Mucosa of gallbladder (tissue), 1 donor: Measurements from ENCODE around the gene A1CF. TPM values are rescaled to one million over a fixed set of nuclear protein-coding genes. Genes with fewer than 3 reads are reported as not detected.
A peak's percentile ranks its signal among the peaks of the same experiment; 100 is the strongest.

Source experiments
- DNase-seq: peaks from one replicate; pipeline ENCODE4 v3.0.0-alpha.2; 2020; ENCODE audit warnings: low spot score
- total RNA-seq: library from RNA; stranded (reverse); gene quantifications from one replicate; pipeline ENCODE4 v1.2.1, GENCODE V29; 2021
- donor health status: DM: no; HTN: no; CAD: no.

A1CF gene
- total RNA-seq, 1 donor from 2014 or later, result 34.2 TPM

DNA sequence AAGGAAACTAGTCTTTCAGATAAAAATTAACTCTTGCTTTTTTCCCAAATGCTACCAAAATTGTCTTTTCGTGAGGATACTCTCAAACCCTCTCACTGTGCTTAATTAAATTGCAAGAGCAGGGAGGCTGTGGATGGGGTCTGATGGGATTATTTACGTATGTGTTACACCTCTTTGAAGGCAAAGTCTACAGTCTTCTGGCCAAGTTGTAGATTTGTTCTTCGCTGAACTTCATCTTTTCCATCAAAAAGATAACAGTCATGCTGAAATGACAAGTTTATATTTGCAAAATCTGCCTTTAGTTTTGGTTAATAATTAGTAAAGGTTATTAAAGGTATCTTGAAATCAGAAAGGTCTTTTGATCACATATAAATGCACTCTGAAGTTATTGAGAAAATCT lies 22.7 kb downstream of the A1CF start:
- DNase-seq, result no peak

DNA sequence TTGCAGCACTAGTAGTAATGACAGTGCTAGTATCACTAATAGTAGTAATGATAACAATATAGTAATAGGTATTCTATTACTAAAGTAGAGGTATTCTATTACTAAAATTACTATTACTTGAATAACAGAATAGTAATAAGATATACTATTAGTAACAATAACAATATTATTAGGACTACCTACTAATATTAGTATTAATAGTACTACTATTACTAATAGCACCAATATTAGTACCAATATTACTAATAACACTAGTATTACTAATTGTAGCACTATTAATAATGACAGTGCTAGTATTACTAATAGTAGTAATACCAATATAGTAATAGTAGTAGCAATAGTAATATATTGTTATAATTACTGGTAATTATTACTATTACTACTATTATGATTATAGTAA lies 24.1 kb downstream of the A1CF start:
- no peak for DNase-seq

DNA sequence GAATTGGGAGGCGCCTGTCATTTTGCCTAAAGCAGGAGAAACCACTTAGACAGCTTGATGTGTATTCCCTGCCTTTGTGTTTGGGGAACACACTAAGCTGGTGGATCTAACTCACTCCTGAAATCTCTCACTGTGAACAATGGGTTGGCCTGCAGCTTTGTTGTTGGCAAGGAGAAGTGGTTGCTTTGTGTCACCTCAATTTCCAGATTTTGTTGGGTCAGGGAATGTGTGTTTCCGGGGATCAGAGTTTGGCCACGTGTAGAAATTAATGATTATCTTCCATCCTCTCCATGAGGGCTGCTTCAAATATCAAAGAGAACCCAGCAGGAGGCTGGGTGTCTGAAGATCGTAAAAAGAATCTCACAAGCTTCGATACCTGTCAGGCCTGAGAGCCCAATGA lies 27.8 kb downstream of the A1CF start:
- no peak for DNase-seq

DNA sequence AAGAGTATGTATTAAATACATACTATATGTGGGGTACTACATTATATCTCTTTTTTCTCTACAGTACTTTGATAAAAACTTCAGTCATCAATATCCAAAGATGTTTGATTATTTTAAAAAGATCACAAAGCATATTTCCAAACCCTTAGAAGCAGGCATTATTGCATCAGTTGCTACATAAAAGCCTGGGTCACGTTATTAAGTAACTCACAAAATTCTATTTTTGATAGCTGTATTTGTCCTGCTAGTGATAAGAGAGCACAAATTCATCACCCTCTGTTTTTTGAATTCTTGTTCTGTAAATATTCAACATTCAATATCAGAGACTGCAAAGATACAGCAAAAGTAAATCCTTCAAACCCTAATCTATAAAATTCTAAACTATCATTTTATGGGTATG lies 30.0 kb downstream of the A1CF start:
- no peak for DNase-seq

DNA sequence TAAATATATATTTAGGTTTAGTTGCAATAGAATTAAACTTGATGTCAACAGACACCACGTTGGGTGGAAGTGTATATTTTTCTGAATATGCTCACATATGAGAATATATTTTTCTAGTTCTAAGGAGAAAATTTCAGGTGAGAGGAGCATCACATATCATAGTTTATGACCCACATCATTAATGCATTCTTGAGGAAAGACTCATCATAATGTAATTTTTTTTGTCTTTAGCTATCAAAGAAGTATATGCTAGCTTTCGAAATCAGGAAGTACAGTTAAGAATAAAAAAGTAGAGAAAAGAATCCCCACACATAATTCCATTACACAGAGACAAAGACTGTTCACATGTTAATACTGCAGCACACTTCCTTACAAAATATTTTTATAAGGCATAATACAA lies 30.4 kb downstream of the A1CF start:
- DNase-seq, result no peak

DNA sequence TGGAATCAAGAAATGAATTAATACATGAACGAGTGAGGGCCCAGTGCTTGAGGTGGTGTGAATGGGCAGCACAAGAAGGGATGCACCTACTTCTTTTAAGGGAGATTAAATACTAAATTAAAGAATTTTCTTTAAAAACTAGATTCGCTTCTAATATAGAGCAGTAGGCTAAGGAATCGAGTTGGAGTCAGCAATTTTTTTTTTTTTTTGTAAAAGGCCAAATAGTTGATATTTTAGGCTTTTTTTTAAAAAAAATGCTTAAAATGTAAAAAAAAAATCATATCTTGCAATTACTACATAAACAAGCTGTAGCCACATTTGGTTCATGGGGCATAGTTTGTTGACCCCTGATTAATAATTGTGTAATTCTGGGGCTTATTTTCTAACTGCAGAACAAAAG lies 31.9 kb downstream of the A1CF start:
- no peak for DNase-seq

DNA sequence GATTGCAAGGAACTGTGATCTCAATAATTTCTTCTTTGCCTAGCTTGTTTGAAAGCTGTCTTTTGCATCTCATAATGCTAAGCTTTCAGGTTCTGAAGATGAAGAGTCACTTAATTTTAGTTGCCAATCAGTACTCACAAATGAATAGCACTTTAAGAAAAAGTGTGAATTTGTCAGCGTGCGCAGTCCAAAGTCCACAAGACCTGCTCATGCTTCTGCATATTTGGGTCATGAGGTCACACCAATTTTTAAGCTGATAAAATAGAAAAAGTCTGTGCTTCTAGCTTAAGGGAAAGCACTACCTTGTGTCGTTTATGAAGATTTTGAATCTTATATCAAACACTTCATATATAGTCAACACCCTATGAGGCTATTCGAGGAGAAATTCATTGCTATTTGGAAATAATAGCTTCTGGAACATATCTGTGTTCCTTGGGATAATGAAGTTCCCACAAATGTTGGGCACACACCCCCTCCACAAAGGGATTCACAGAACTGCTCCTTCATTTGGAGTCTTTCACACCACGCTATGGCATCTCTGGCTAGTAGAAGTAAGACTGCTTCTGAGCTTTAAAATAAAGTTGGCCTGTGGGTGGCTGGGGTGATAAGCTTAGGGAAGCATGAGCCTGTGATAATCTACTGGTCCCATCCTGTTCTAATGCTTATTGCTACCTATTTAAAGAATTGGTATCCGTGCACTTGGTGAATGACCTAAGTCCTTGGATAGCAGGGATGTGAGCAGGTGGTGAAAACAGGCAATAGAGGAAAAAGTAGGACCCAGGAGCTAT lies 33.3 kb downstream of the A1CF start:
- DNase-seq, result no peak

DNA sequence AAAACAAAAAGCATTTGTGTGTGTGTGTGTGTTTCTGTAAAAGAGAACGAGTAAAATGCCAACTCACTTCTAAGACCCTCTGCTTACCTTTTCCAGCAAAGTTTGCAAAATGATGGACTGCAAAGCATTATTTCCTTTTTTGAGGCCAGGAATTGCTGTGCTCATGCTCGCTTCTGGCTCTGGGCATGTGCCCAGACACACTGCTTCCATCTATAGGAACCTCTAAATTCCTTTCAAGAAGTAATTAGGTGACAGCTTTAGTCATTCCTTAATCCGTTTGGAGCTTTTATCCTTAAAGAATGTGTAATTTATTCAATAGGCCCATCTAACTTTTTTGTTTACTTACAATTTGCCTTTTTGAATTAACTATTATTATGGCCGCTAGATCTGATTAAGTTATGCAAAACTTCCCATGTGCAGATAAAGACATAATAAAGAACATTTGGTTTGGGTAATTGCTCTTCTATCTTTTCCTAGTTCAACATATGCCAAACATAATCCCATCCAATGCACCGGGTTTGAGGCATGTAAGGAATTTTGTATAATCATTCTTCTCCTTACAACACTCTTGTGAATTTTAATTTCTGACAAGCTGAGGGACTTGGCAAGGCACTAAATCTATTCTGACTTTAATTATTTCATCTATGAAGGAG lies 34.7 kb downstream of the A1CF start:
- no peak for DNase-seq

DNA sequence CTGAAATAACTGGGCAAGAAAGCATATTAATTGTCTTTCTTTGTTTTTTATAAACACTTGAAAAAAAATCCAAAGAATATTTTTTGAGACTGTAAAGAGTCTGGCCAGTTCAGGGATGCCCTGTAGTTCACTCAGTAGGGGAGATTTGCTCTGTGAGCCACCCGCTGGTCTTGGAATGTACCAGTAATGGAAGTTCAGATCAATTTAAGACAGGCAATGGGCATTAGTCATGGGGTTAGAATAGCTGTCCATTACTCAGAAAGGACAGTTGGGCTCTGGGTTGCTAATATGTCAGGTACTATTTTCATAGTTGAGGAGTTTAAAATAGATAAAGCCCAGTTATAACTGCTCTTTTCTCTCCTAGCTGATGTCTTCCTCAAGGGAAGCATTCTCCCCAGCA lies 38.7 kb downstream of the A1CF start:
- no peak for DNase-seq

DNA sequence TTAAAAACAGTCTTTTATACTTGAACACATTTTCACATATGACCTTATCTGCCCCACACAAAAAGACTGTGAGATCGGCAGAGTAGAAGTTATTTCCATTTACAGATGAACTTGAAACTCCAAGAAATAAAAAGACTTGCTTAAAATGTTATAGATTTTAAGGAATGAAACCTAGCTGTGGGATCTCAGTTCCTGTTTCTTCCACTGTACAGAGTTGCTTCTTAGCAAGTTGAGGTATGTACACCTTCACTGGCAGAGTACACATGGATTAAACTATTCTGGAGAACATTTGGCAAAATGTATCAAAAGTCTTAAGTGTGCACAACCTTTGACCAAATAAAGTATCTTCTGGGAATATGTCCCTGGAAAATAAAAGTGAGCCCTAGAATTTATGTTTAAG lies 48.3 kb downstream of the A1CF start:
- DNase-seq, result no peak

DNA sequence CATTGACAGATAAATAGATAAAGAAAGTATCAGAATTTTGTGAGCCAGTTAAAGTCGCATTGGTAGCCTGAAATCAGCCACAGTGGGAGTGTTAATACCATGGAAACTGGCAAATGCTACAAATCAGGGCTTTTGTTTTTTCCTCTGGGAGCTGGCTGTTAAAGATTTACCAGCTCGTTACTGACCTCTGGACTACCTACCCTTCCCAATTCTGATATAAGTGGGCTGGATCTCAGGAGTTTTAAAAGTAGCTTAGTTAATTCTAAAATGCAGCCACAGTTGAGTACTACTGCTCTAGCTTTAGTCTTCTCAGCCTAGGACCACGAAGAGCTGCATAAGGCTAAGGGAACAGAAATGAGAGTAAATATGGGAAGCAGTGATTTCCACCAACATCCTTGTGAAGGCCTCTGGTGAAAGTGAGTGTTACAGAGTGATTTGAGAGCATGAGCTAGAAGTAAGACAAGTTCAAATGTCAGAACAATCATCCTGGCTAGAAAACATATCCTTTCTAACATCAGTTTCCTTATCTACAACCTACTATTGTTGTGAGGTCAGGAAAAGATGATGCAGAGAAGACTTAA lies 53.2 kb downstream of the A1CF start:
- no peak for DNase-seq

DNA sequence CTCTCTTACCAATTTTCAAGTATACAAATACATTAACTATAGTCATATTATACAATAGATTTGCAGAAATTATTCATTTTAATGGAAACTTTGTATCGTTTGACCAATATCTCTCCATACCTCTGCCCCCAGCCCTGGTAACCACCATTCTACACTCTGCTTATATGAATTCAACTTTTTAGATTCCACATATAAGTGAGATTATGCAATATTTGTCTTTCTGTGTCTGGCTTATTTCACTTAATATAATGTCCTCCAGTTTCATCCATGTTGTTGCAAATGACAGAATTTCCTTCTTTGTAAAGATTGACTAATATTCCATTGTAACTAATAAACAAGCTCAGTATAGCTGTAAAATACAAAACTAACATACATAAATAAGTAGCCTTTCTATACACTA lies 55.4 kb downstream of the A1CF start:
- no peak for DNase-seq

DNA sequence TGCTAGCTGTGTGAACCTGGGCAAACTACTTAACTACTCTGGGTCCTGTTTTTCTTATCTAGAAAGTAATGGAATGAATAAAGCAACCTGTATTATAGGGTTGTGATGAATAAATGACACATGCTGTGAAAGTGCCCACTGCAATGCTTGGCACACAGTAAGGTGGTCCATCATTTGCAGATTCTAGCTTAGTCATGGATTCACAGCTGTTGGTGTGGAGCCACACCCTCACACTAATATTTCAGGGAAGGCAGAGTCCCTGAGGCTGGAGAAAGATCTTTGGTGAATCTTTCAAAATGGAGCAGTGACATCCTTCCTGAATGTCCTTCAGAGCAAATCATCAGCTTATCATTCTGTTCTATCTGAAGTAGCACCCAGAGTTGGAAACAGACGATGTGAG lies 60.6 kb downstream of the A1CF start:
- DNase-seq, result no peak

DNA sequence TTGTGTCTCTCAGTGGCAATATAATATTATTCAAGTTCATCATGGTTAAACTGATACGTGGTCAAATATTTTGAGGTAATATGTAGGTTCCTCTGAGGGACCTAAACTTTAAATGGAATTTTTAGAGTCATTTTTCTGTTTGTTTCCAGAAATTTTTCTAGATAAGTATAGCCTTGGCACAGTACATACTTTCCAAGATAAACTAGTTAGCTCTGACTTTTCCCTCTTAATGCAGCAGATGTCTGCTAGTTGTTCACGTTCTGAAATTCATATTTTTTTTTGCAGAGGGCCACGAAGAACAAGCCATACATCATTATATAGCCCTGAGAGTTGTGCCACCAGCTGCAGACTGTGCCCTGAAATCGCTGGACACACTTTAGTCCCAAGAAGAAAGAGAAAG lies 61.6 kb downstream of the A1CF start:
- no peak for DNase-seq

DNA sequence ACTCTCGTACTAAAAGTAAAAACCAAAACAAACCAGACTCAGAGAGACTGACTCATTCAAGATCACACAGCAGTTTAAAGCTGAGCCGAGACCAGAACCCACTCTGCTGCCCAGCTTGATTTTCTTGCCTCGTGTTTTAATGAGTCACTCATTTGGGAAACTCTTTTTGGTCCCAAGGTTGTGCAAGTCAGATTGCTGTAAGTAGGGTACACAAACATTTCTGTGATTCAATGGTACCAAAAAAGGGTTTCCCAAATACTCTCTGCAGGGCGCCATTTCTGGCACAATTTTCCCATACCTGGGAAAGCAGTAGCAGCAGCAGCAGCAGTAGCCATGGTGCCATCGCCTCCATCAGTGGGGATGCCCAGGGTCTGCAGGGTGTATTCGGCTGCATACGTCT lies 75.8 kb downstream of the A1CF start:
- DNase-seq, result no peak

DNA sequence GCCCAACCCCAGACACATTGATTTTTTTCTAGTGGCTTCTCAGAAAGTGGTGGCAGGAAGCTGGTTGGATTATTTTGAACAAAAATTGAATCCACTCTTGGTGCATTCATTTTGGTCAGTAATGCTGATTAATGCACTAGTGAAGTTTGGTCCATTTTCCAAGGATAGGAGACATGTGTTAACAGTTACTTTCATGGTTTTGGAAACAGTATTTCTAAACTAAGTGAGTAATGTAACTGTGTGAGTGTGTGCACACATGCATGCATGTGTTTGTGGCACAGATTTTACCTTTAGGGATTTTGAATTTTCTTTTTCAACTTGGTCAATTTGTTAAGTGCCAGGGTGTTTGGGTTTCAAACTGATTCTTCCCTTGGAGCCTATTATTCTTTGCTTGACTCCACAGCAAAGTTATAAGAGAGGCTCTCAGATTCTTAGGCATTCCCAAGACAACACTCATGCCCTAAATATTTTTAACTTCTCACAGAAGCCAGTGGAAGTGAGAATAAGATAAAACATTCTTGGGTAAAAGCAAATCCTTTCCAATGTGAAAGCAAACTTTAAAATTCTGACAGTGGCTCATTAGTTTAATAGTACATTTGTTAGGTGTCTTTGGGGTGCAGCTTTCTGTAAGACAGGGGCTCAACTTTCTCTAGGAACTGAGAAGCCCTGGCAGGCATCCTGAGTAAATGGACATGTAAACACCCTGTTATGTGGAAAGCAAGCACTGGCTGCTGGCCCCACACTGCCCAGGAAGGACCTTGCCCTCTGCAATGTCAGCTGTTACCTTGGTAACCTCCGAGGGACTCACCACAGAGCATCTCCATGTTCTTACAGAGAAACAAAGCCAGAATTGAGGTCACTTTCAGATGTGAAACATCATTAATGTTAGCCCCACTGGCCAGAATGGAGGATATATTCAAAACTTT lies 77.3 kb downstream of the A1CF start:
- peak; percentile 20 for DNase-seq

DNA sequence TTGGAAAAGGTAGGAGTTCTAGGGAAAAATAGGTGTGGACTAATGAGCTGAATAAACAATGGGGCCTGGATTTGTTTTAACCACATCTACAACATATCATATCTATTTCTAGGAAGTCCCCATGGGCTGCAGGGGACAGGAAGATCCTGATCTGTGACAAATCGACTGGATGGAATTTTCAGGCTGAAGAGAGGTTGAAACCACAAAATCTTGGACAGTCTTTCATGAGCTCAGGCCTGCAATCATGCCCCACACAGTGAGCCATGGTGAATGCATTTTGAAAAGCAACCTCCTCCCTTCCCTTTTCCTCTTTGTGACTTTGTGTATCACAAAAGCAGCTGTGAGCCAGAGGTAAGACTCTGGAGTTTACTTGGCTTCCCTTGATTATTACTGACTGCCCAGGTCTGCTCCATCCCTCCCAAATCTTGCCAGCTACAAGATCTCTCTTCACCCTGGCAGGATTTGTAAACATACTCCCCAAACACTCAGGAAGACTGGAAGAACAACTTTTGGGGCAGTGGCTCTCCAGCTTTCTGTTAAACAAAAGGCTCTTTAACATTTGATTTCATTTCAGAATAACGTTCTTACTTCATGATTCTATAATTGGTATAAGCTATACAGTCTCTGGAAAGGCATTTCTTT lies 79.3 kb downstream of the A1CF start:
- DNase-seq, result no peak

DNA sequence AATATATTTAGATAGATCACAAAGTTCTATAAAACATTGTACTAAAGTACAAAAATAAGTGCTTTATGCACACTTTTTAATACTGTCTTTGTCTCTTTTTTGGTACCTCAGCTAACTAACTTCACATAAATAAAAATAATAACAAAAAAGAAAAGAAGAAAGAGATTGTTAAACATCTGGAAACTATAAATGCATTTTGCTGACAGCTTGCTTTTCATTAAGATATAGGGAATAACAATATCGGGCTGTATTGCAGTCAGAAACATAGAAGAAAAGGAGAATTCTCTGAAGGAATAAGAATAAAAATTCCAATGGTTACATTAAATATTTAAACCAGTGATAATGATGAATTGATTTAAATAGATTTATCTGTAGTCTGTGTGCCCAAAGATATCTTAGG lies 85.8 kb downstream of the A1CF start:
- DNase-seq, result no peak

DNA sequence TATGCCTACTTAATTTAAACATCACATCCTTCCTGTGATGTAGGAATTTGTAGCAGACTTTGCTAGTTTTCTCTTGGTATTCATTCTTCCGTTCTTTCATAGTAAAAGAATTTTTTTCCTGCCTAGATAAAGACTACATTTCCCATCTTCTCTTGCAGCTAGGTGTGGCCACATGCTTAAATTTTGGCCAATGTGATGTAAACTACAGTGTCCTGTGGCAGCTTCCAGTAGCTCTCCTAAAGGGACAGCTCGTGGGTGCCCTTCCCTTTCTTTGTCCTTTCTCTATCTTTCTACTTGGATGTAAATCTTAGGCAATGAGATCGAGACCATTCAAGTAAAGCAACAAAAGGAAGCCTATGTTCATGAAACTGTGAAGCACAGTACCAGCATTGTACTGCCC lies 87.1 kb downstream of the A1CF start:
- no peak for DNase-seq

DNA sequence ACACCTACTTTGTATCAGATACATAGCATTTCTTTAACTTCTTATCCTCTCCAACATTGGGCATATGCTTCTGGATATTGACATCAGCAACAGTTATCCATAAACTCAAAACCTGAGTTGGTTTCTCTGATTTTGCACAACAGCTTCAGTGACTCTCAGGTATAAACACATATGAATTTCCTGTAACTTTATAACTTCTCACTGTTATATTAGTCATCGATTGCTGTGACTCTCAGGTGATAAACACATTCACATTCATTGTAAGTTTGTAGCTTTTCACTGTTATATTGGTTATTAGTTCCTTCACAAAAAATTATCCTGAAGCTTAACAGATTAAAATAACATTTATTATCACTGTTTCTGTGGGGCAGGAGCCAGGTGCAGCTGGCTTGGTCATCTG lies 88.7 kb downstream of the A1CF start:
- DNase-seq, result no peak

DNA sequence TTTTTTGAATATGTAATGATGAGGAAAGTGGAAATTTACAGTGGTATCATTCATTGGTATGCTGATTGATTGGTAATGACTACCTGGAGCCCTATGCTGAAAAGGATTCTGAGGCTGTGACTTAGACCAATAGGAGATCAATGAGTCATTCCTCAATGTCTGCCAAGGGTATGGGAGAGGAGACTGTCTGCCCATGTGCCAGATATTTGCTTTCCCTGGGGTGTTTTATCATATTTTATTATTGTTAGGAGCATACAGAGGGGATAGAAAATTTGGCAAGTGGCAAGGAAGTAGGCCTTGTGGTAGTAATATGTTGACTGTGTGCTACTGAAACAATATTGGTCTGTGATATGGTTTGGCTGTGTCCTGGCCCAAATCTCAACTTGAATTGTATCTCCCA lies 90.9 kb downstream of the A1CF start:
- no peak for DNase-seq
